Suppressor macrophage treated with lipopolysaccharide for 4 hours (primary cell): Measurements from ENCODE around the gene GABRP.
"Not testable (repeated sequence)": the region's sequence is repeated elsewhere in the genome, so short reads cannot be mapped to it uniquely, and the experiment has no call there.

Experiments used
- DNase-seq: peaks from one replicate; pipeline ENCODE4 v3.0.0-alpha.2; 2020

Gene GABRP, protein sequence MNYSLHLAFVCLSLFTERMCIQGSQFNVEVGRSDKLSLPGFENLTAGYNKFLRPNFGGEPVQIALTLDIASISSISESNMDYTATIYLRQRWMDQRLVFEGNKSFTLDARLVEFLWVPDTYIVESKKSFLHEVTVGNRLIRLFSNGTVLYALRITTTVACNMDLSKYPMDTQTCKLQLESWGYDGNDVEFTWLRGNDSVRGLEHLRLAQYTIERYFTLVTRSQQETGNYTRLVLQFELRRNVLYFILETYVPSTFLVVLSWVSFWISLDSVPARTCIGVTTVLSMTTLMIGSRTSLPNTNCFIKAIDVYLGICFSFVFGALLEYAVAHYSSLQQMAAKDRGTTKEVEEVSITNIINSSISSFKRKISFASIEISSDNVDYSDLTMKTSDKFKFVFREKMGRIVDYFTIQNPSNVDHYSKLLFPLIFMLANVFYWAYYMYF

GRCh38 chr5:170783498-170784247 lies at the start of gene GABRP:
Gene GABRP (plus strand): TSS chr5:170783725. CDS start chr5:170788616, 4,891 bp downstream.
- DNase-seq: no peak

- no peak for DNase-seq
Observed at GRCh38 chr5:170736966-170737365, 46.6 kb upstream of the GABRP start.

- DNase-seq: no peak
Observed at GRCh38 chr5:170737591-170737990, 45.9 kb upstream of the GABRP start.

DNA sequence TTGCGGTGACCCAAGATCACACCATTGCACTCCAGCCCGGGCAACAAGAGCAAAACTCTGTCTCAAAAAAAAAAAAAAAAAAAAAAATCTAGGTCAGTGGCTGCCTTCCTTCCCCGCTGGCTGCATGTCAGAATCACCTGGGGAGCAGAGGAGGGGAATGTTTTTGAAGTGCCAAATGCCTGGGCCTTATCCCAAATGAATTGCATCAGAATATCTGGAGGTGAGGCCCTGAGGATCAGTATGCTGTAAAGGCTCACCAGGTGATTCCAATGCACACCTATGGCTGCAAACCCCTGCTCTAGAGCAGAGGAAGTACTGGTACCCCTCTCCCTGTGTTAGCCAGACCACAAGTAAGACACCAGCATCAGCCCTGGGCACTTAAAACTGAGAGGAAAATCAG lies 44.7 kb upstream of the GABRP start:
- DNase-seq: no peak

- DNase-seq: no peak
Observed at GRCh38 chr5:170739446-170739845, 44.1 kb upstream of the GABRP start.

DNA sequence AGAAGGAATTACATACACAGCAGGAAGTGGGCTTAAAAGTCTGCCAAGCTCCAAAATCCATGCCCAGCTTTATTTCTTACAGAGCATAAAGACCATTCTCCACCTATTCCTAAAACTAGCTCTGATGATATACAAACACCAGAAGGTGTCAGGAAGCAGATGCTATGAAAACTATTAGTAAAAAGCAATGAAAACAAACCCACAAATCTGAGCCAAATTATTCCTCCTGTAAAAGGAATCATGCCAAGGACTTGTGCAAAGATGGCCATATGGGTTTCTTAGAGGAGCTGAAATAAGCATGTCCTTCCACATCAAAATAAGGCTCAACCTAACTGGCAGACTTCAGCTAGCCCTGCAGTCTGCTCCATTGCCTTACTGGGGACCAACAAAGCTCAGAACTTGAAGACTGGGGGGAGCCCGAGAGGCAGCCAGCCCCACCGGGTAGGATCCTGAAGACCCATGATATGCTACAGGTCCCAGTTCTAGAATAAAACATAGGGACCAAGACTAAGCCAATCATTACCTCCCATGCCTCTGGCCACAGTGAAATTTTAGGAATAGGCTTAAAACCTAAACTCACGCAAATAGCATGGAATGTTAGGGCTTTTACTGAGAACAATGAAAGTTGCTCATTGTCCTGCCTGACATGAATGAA lies 42.8 kb upstream of the GABRP start:
- DNase-seq: no peak

GRCh38 chr5:170741801-170742200 lies 41.7 kb upstream of the GABRP start:
- DNase-seq: no peak

- no peak for DNase-seq
Observed at GRCh38 chr5:170743876-170744212, 39.7 kb upstream of the GABRP start.

DNA sequence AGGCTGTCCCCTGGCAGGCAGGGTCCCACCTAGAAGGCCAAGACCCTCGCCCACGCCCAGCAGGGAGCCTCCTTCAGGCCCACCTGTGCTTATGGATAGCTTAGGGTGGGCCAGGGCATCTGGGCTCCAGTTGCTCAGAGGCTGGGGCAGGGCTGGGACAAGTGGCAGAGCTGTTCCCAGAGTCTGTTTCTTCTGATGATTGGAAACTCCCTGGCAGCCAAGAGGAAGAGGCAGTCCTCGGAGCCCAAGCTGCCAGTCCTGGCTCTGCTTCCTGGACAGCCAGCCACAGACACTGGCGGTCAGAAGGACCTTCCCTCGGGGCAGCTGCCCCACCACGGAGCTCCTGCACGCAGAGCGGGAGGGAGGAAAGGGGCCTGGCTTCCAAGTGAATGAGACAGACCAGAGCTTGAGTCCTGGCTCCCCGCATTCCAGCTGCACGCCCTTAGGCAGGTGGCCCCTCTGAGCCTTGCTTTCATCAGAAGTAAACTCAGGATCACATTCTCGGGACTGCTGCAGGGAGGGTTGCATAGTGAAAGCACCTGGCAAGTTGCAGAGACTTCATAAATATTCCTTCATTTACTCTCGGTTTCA lies 37.9 kb upstream of the GABRP start:
- no peak for DNase-seq

DNA sequence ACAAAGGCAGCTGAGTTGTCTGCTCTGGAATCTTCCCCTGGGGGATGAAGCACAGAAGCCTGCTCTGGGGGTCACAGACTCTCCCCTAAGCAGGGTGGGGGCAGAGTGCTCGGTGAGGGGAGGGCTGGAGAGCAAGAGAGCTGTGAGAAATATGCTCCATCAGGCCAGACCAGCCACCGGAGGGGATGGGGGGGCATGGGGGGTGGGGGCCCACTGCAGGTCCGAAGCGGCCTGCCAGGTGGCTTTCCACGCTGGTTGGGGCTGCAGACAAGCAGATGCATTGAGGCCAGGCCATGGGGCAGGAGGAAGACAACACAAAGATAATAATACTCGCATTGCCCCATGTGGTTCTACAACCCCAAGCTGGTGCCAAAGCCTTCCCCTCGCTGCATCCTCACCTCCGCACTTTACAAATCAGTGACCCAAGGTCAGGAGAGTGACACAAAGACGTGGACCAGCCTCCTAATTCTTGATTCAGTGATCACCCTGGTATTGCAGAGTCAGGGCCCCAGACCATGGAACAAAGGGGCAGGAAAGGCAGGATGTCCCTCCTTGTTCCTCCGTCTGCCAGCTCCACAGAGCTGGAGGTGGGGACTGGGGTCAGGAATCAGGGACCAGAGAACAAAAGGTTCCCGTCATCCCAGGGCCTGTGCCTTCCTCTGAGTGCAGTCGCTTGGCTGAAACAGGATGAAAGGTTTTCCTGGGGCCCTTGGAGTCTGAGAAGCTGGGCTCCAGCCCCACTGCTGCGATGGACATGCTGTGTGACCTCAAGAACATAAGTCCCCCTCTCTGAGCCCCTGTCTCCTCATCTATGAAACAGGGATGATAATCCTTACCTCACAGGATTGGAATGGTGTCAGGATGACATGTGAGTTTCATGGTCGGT lies 37.2 kb upstream of the GABRP start:
- DNase-seq: no peak

- DNase-seq: no peak
Observed at GRCh38 chr5:170746961-170747340, 36.6 kb upstream of the GABRP start.

GRCh38 chr5:170747357-170747756 lies 36.2 kb upstream of the GABRP start:
- DNase-seq: no peak

DNA sequence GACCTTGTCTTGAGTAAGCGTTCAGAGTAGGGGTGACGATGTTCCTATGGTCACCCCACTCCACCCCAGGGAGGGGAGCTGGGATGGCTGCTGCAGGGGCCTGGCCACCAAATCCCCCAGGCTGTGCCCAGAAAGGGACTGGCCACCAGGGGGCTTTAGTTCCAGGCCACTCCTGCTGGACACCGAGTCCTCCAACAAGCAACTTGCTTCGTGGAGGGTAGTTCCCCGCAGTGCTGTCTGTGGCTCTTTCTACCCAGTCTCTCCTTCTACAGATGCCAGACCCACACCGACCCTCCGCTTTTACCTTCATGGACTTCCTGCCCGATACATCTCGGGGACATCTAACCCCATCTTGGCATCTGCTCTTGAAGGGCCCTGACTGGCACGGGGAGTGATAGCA lies 35.7 kb upstream of the GABRP start:
- DNase-seq: peak; percentile 11

DNA sequence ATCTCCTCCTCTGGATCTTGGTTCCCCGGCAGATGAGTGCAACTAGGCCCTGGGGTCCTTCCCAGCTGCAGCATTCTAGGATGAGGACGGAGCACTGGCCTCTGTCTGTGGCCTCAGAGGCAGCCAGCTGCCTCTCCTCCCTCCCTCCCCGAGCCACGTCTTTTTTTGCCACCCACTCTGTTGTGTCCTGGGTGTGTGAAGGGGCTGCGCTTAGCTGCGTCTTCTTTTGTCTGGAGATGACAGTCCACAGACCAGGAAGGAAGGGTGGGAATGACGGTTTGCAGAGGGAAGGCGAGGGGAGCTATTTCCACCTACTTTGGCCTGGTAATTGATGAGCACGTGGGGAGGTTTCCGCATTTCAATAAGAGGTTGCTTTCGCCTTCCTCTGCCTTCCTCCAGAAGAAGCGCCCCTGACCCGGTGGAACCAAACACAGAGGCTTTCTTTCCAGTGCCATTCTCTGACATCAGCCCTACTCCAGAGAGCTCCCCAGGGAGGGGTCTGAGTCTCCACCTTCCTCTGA lies 34.5 kb upstream of the GABRP start:
- DNase-seq: no peak

DNA sequence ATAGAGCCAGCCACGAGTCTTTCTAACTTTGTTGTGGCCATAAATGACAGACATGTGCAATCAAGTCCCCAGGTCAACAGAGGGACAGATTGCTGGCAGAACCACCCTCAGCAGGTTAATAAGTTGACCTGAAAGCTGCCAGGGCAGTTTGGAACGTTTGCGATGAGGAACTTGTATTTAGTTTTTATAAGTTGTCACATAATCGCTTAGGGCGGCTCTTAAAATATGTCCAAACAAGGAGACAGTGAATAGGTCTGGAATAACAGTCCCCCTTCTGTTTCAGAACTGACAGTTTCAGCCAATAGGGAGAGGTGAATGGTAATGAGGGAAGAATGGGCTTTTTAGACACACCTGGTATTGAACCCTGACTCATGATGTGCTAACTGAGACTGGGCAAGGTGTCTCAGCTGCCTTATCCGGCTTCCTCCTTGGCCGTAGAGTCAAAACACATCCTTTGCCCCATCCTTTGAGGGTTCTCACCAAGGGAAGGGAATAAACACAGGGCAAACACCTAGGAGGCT lies 33.6 kb upstream of the GABRP start:
- DNase-seq: no peak

DNA sequence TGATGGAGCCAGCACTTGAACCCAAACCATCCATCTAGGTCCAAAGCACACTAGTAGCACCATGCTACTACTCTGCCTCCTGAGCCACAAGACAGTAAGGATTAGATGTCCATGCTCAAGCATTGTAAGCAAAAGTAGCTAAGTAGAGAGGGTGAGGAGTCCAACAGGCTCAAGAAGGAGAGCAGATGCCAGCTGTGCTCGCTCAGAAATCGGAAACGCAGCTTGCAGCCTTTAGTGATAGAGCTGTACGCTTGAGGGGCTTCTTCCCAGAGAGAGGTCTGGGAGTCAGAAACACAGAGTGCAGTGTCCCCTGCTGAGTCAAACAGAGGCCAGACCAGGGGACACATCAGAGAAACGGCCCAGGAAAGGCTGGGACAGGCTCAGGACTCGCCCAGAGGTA lies 32.7 kb upstream of the GABRP start:
- no peak for DNase-seq

DNA sequence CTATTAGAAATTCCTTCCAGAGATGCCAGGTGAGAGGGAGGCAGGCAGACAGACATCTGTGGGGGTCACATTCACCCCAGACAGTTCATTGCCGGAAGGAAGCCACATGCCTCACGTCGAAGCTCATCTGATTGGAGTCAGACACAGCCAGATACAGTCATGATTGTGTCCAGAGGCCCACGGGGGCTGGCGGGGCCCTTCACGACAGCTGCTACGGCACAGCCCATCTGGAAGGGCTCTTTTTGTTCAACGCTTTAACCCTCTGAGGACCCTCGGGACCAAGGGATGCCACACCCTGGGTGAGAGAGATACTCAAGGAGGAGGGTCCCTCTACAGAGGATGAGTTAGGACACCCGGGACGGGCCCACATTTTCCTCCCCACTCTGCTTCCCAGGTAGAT lies 31.9 kb upstream of the GABRP start:
- DNase-seq: no peak

- no peak for DNase-seq
Observed at GRCh38 chr5:170752257-170753215, 31.0 kb upstream of the GABRP start.

DNA sequence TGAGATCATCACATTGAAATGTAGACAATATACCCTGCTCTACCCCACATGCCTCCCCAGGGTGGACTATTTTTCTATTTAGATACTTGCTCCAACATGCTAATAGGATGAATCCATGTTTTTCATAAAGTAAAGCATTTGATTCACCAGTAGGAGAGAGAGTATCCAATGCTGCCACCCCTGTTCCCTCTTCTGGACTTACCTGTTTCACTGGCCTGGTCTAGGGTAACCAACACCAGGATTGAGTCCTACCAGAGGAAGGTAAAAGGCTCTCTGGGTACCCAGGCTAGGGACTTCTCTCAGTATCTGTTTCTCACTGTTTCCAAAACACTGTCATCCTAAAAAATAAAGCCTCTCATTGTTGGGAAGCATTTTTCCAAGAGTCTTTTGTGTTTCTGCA lies 30.2 kb upstream of the GABRP start:
- DNase-seq: no peak

DNA sequence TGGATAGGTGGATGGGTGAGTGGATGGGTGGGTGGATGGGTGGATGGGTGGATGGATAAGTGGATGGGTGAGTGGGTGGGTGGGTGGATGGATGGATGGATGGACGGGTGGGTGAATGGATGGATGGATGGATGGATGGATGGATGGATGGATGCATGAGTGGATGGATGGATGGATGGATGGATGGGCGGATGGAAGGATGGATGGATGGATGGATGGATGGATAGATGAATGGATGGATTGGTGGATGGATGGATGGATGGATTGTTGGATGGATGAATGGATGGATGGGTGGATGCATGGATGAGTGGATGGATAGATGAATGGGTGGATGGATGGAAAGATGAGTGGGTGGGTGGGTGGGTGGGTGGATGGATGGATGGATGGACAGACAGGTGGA lies 29.0 kb upstream of the GABRP start:
- not testable (repeated sequence) for DNase-seq
